ENCODE data around the gene ATP1B2. TPM values are rescaled to one million over a fixed set of nuclear protein-coding genes. Genes with fewer than 3 reads are reported as not detected.

ATP1B2 gene
- total and polyA plus RNA-seq, 4 donors, result 0.31 to 16.0 (median 0.87) TPM

- Histone ChIP-seq H3K4me1 (ENCODE audit: control insufficient read depth in 5 of 5, insufficient read depth in 5 of 5, low read length in 5 of 5) (peaks cover 0 to 9% (median 2%) of the 10 kb centered on the region in 5 donors), H3K27me3 (ENCODE audit: control insufficient read depth in 3 of 3, insufficient read depth in 3 of 3, low read length in 2 of 3) (no peaks in the 10 kb centered on the region), H3K9me3 (ENCODE audit: control insufficient read depth in 4 of 4, insufficient read depth in 3 of 4, low read length in 3 of 4) (peaks cover 0 to 3% (median 0%) of the 10 kb centered on the region in 4 donors), H3K4me3 (no peak overlapping the region), H3K9ac (ENCODE audit: insufficient read depth in 1 of 2, low read length in 2 of 2) (no peak overlapping the region), H3K27ac (ENCODE audit: low read depth in 1 of 2, low read length in 1 of 2) (no peak overlapping the region), H3K36me3 (ENCODE audit: control insufficient read depth in 4 of 4, insufficient read depth in 4 of 4, low read length in 4 of 4) (peaks cover 0 to 23% (median 9%) of the 10 kb centered on the region in 4 donors)
- TF ChIP-seq, protein P1, sequence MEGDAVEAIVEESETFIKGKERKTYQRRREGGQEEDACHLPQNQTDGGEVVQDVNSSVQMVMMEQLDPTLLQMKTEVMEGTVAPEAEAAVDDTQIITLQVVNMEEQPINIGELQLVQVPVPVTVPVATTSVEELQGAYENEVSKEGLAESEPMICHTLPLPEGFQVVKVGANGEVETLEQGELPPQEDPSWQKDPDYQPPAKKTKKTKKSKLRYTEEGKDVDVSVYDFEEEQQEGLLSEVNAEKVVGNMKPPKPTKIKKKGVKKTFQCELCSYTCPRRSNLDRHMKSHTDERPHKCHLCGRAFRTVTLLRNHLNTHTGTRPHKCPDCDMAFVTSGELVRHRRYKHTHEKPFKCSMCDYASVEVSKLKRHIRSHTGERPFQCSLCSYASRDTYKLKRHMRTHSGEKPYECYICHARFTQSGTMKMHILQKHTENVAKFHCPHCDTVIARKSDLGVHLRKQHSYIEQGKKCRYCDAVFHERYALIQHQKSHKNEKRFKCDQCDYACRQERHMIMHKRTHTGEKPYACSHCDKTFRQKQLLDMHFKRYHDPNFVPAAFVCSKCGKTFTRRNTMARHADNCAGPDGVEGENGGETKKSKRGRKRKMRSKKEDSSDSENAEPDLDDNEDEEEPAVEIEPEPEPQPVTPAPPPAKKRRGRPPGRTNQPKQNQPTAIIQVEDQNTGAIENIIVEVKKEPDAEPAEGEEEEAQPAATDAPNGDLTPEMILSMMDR (IDR thresholded peaks at IDR 0.05; ENCODE audit: control extremely low read depth, extremely low read depth), result no peak
- 96% methylated on average over 7 of the region's 7 CpGs for WGBS, 2 donors
- no peak for DNase-seq
- ATAC-seq (ENCODE audit: insufficient read depth, low FRiP score), result no peak
These were observed 49.8 kb downstream of the ATP1B2 start for GRCh38 chr17:7700510-7700909.

- Histone ChIP-seq H3K27me3 (ENCODE audit: control insufficient read depth in 3 of 3, insufficient read depth in 3 of 3, low read length in 2 of 3) (no peaks in the 10 kb centered on the region), H3K36me3 (ENCODE audit: control insufficient read depth in 4 of 4, insufficient read depth in 4 of 4, low read length in 4 of 4) (peaks cover 0 to 23% (median 6%) of the 10 kb centered on the region in 4 donors), H3K27ac (ENCODE audit: low read depth in 1 of 2, low read length in 1 of 2) (no peak overlapping the region), H3K4me3 (no peak overlapping the region), H3K9ac (ENCODE audit: insufficient read depth in 1 of 2, low read length in 2 of 2) (no peak overlapping the region), H3K4me1 (ENCODE audit: control insufficient read depth in 5 of 5, insufficient read depth in 5 of 5, low read length in 5 of 5) (peaks cover 0 to 21% (median 3%) of the 10 kb centered on the region in 5 donors), H3K9me3 (ENCODE audit: control insufficient read depth in 4 of 4, insufficient read depth in 3 of 4, low read length in 3 of 4) (peaks cover 0 to 3% (median 0%) of the 10 kb centered on the region in 4 donors)
- DNase-seq (no peak), ATAC-seq (ENCODE audit: insufficient read depth, low FRiP score) (no peak)
- TF ChIP-seq, protein P1 (IDR thresholded peaks at IDR 0.05; ENCODE audit: control extremely low read depth, extremely low read depth), result no peak
- WGBS, 2 donors, result 96 to 97% methylated on average over 14 of the region's 14 CpGs
These were observed 51.0 kb downstream of the ATP1B2 start for GRCh38 chr17:7701681-7702080.

DNA sequence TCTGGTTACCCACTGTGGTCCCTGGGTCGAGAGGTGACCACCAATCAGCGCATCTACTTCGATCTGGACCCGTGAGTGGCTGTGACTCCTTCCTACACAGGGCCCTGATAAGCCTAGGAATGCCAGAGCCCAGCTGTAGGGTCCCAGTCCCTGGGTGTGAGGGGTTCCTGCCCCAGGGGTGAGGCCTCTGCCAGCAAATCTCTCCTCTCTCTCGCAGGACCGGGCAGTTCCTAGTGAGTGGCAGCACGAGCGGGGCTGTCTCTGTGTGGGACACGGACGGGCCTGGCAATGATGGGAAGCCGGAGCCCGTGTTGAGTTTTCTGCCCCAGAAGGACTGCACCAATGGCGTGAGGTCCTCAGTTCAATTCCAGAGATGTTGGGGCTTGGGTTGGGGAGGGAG is 52.0 kb downstream of the ATP1B2 start:
- peaks cover 0 to 3% (median 0%) of the 10 kb centered on the region in 4 donors for H3K9me3 ChIP-seq (ENCODE audit: control insufficient read depth in 4 of 4, insufficient read depth in 3 of 4, low read length in 3 of 4)
- peaks cover 0 to 22% (median 3%) of the 10 kb centered on the region in 5 donors for H3K4me1 ChIP-seq (ENCODE audit: control insufficient read depth in 5 of 5, insufficient read depth in 5 of 5, low read length in 5 of 5)
- no peak for ATAC-seq (ENCODE audit: insufficient read depth, low FRiP score)
- WGBS, 2 donors, result 93 to 97% methylated on average over 13 of the region's 13 CpGs
- TF ChIP-seq, protein P1 (IDR thresholded peaks at IDR 0.05; ENCODE audit: control extremely low read depth, extremely low read depth), result no peak
- H3K9ac ChIP-seq (ENCODE audit: insufficient read depth in 1 of 2, low read length in 2 of 2), result no peak overlapping the region
- no peak overlapping the region for H3K4me3 ChIP-seq
- H3K36me3 ChIP-seq (ENCODE audit: control insufficient read depth in 4 of 4, insufficient read depth in 4 of 4, low read length in 4 of 4), result peaks cover 0 to 23% (median 6%) of the 10 kb centered on the region in 4 donors
- H3K27me3 ChIP-seq (ENCODE audit: control insufficient read depth in 3 of 3, insufficient read depth in 3 of 3, low read length in 2 of 3), result no peaks in the 10 kb centered on the region
- no peak for DNase-seq
- no peak overlapping the region for H3K27ac ChIP-seq (ENCODE audit: low read depth in 1 of 2, low read length in 1 of 2)

Data from lung (tissue), 12 donors.